ENCODE data around the gene GDPGP1. TPM values are rescaled to one million over a fixed set of nuclear protein-coding genes. Genes with fewer than 3 reads are reported as not detected.
A peak's percentile ranks its signal among the peaks of the same experiment; 100 is the strongest.
"Not testable (repeated sequence)": the region's sequence is repeated elsewhere in the genome, so short reads cannot be mapped to it uniquely, and the experiment has no call there.

The GDPGP1 gene
- total RNA-seq, 3 donors from 2014 or later (not counting 1 experiment from before 2014, with no cell fraction given), result 7.8 to 11.1 (median 9.5) TPM

GRCh38 chr15:90271459-90272166 lies 37.6 kb downstream of the GDPGP1 start:
- TF ChIP-seq CTCF (IDR thresholded peaks at IDR 0.05), result no peak
- no peak for DNase-seq
- Mint-ChIP-seq H3K36me3 (peaks cover 22% of the 10 kb centered on the region), H3K9me3 (no peaks in the 10 kb centered on the region), H3K27me3 (ENCODE audit: low read depth in 2 of 2) (no peaks in the 10 kb centered on the region), H3K27ac (peak overlapping the region; percentile 24 to 74), H3K4me1 (peaks cover 46 to 58% of the 10 kb centered on the region in 2 donors), H3K4me3 (no peak overlapping the region)
- 89% methylated on average over 7 of the region's 7 CpGs for WGBS (ENCODE audit: insufficient coverage)
- intact Hi-C loops (cut with micrococcal nuclease), result no loop called here
- no peak overlapping the region for H3K27ac ChIP-seq (ENCODE audit: low read length)
- ATAC-seq, result no peak
- H3K4me3 ChIP-seq (ENCODE audit: low read length), result no peak overlapping the region
- no peaks in the 10 kb centered on the region for H3K27me3 ChIP-seq (ENCODE audit: control insufficient read depth, insufficient read depth, low read length)
- no peaks in the 10 kb centered on the region for H3K9me3 ChIP-seq (ENCODE audit: control insufficient read depth, insufficient read depth, low read length)
- peaks cover 13% of the 10 kb centered on the region for H3K4me1 ChIP-seq (ENCODE audit: control insufficient read depth, insufficient read depth, low read length)
- H3K36me3 ChIP-seq (ENCODE audit: control insufficient read depth, insufficient read depth, low read length), result peaks cover 59% of the 10 kb centered on the region

GRCh38 chr15:90278467-90278866 lies 44.5 kb downstream of the GDPGP1 start:
- H3K4me1 ChIP-seq (ENCODE audit: control insufficient read depth, insufficient read depth, low read length); H3K9me3 Mint-ChIP-seq; H3K27me3 ChIP-seq (ENCODE audit: control insufficient read depth, insufficient read depth, low read length); H3K9me3 ChIP-seq (ENCODE audit: control insufficient read depth, insufficient read depth, low read length); H3K4me3 ChIP-seq (ENCODE audit: low read length); H3K36me3 Mint-ChIP-seq; H3K36me3 ChIP-seq (ENCODE audit: control insufficient read depth, insufficient read depth, low read length); H3K27ac Mint-ChIP-seq; H3K27me3 Mint-ChIP-seq (ENCODE audit: low read depth in 2 of 2); ATAC-seq; H3K4me3 Mint-ChIP-seq; DNase-seq; intact Hi-C loops (cut with micrococcal nuclease); H3K27ac ChIP-seq (ENCODE audit: low read length): not testable (repeated sequence)
- peaks cover 0 to 10% of the 10 kb centered on the region in 2 donors for H3K4me1 Mint-ChIP-seq
- 96% methylated on average over 12 of the region's 12 CpGs for WGBS (ENCODE audit: insufficient coverage)

- H3K27me3 Mint-ChIP-seq (ENCODE audit: low read depth in 2 of 2); H3K4me1 Mint-ChIP-seq; ATAC-seq; DNase-seq; H3K4me1 ChIP-seq (ENCODE audit: control insufficient read depth, insufficient read depth, low read length); H3K36me3 ChIP-seq (ENCODE audit: control insufficient read depth, insufficient read depth, low read length); H3K27ac Mint-ChIP-seq; H3K9me3 ChIP-seq (ENCODE audit: control insufficient read depth, insufficient read depth, low read length); intact Hi-C loops (cut with micrococcal nuclease); H3K27me3 ChIP-seq (ENCODE audit: control insufficient read depth, insufficient read depth, low read length); H3K27ac ChIP-seq (ENCODE audit: low read length); H3K4me3 Mint-ChIP-seq; H3K36me3 Mint-ChIP-seq; H3K4me3 ChIP-seq (ENCODE audit: low read length); H3K9me3 Mint-ChIP-seq: not testable (repeated sequence)
- WGBS (ENCODE audit: insufficient coverage), result 96% methylated on average over 5 of the region's 5 CpGs
Measured at GRCh38 chr15:90280743-90281142, 46.7 kb downstream of the GDPGP1 start.

GRCh38 chr15:90281637-90282036 lies 47.6 kb downstream of the GDPGP1 start:
- H3K4me3 Mint-ChIP-seq; H3K9me3 ChIP-seq (ENCODE audit: control insufficient read depth, insufficient read depth, low read length); H3K27ac ChIP-seq (ENCODE audit: low read length); H3K27me3 ChIP-seq (ENCODE audit: control insufficient read depth, insufficient read depth, low read length); H3K4me3 ChIP-seq (ENCODE audit: low read length); H3K36me3 Mint-ChIP-seq; H3K4me1 Mint-ChIP-seq; H3K36me3 ChIP-seq (ENCODE audit: control insufficient read depth, insufficient read depth, low read length); H3K9me3 Mint-ChIP-seq; intact Hi-C loops (cut with micrococcal nuclease); H3K4me1 ChIP-seq (ENCODE audit: control insufficient read depth, insufficient read depth, low read length); ATAC-seq; H3K27me3 Mint-ChIP-seq (ENCODE audit: low read depth in 2 of 2); DNase-seq; H3K27ac Mint-ChIP-seq: not testable (repeated sequence)
- WGBS (ENCODE audit: insufficient coverage), result 89% methylated on average over 6 of the region's 6 CpGs

GRCh38 chr15:90286678-90287077 lies 52.7 kb downstream of the GDPGP1 start:
- Histone ChIP-seq H3K27me3 (ENCODE audit: control insufficient read depth, insufficient read depth, low read length) (no peaks in the 10 kb centered on the region), H3K4me3 (ENCODE audit: low read length) (no peak overlapping the region), H3K27ac (ENCODE audit: low read length) (no peak overlapping the region), H3K36me3 (ENCODE audit: control insufficient read depth, insufficient read depth, low read length) (no peaks in the 10 kb centered on the region), H3K4me1 (ENCODE audit: control insufficient read depth, insufficient read depth, low read length) (no peaks in the 10 kb centered on the region), H3K9me3 (ENCODE audit: control insufficient read depth, insufficient read depth, low read length) (no peaks in the 10 kb centered on the region)
- Mint-ChIP-seq H3K27ac (no peak overlapping the region), H3K9me3 (no peaks in the 10 kb centered on the region), H3K4me1 (no peaks in the 10 kb centered on the region), H3K27me3 (ENCODE audit: low read depth in 2 of 2) (no peaks in the 10 kb centered on the region), H3K4me3 (no peak overlapping the region), H3K36me3 (no peaks in the 10 kb centered on the region)
- TF ChIP-seq CTCF (IDR thresholded peaks at IDR 0.05), result peak; percentile 63
- peak; percentile 76 to 90 (median 90) for ATAC-seq
- peak in 1 of 2 donors; percentile 78 for DNase-seq
- intact Hi-C loops (cut with micrococcal nuclease), result loop anchor here (5.0 kb wide), 1 partner anchor 144 kb away; no protein-coding TSS in a partner anchor

Measured in natural killer cell (primary cell).